Activated CD8-positive, alpha-beta memory T cell treated with anti-CD3 and anti-CD28 coated beads, Interleukin-2, amount 50 U/mL, for 1 hour (primary cell): ENCODE data around the gene NR1I2.

Experiments
- DNase-seq: peaks from one replicate; pipeline ENCODE4 v3.0.0-alpha.2; 2020; ENCODE audit errors: extremely low read depth

The NR1I2 gene

GRCh38 chr3:119779731-119780383 lies 2.0 kb upstream of the NR1I2 start:
- DNase-seq, result no peak

- DNase-seq, result no peak
These were observed 559 bp downstream of the NR1I2 start for GRCh38 chr3:119782460-119782859.

GRCh38 chr3:119783255-119783654 lies 1.4 kb downstream of the NR1I2 start:
- DNase-seq, result no peak

GRCh38 chr3:119783883-119784282 lies 2.0 kb downstream of the NR1I2 start:
- no peak for DNase-seq

- DNase-seq, result no peak
These were observed 4.5 kb downstream of the NR1I2 start for GRCh38 chr3:119786409-119786808.

GRCh38 chr3:119790369-119790768 lies 8.5 kb downstream of the NR1I2 start:
- no peak for DNase-seq

GRCh38 chr3:119792270-119792669 lies 10.4 kb downstream of the NR1I2 start:
- no peak for DNase-seq

- no peak for DNase-seq
These were observed 12.5 kb downstream of the NR1I2 start for GRCh38 chr3:119794401-119794800.

GRCh38 chr3:119794971-119795612 lies 13.2 kb downstream of the NR1I2 start:
- DNase-seq, result no peak

- DNase-seq, result no peak
These were observed 13.9 kb downstream of the NR1I2 start for GRCh38 chr3:119795849-119796248.

- no peak for DNase-seq
These were observed 14.5 kb downstream of the NR1I2 start for GRCh38 chr3:119796368-119796767.

GRCh38 chr3:119796785-119797184 lies 14.9 kb downstream of the NR1I2 start:
- DNase-seq, result no peak

GRCh38 chr3:119800844-119801243 lies 18.9 kb downstream of the NR1I2 start:
- no peak for DNase-seq

GRCh38 chr3:119808244-119808643 lies 26.3 kb downstream of the NR1I2 start:
- no peak for DNase-seq

GRCh38 chr3:119808843-119809242 lies 26.9 kb downstream of the NR1I2 start:
- DNase-seq, result no peak

GRCh38 chr3:119809249-119810017 lies 27.5 kb downstream of the NR1I2 start:
- DNase-seq, result no peak

- DNase-seq, result peak; percentile 11
These were observed 28.1 kb downstream of the NR1I2 start for GRCh38 chr3:119810018-119810435.

- no peak for DNase-seq
These were observed 30.7 kb downstream of the NR1I2 start for GRCh38 chr3:119812491-119813058.

- no peak for DNase-seq
These were observed 33.8 kb downstream of the NR1I2 start for GRCh38 chr3:119815716-119816115.

- no peak for DNase-seq
These were observed 35.2 kb downstream of the NR1I2 start for GRCh38 chr3:119817071-119817470.

GRCh38 chr3:119817583-119818363 lies 35.9 kb downstream of the NR1I2 start:
- no peak for DNase-seq

GRCh38 chr3:119818937-119819336 lies 37.0 kb downstream of the NR1I2 start:
- no peak for DNase-seq
